ENCODE results near the gene ITPK1.
"Not testable (repeated sequence)": the region's sequence is repeated elsewhere in the genome, so short reads cannot be mapped to it uniquely, and the experiment has no call there.

DNA sequence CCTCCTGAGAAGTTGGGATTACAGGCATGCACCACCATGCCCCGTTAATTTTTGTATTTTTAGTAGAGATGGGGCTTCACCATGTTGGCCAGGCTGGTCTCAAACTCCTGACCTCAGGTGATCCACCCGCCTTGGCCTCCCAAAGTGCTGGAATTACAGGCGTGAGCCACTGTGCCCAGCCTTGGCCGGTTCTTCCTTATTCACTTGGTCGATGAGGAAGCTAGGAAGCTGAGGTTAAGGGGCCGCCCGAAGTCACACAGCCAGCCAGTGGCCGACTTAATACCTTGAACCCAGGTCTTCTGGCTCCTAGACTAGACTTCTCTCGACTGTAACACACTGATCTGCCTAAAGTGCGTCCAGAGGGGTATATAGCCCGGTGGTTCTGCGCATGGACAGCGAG is 20.8 kb upstream of the ITPK1 start:
- not testable (repeated sequence) for TF ChIP-seq EZH2phosphoT487 (IDR thresholded peaks at IDR 0.05; ENCODE audit: unreplicated experiment); CREB1 (CRISPR knock-in tag; IDR thresholded peaks at IDR 0.05; ENCODE audit: low read depth); EZH2 (IDR thresholded peaks at IDR 0.05; ENCODE audit: low read depth, unreplicated experiment); POLR2AphosphoS5 (IDR thresholded peaks at IDR 0.05; ENCODE audit: low read depth); JUNB (IDR thresholded peaks at IDR 0.05; ENCODE audit: unreplicated experiment); NANOG (IDR thresholded peaks at IDR 0.05; ENCODE audit: borderline replicate concordance)
- TF ChIP-seq, protein P1, sequence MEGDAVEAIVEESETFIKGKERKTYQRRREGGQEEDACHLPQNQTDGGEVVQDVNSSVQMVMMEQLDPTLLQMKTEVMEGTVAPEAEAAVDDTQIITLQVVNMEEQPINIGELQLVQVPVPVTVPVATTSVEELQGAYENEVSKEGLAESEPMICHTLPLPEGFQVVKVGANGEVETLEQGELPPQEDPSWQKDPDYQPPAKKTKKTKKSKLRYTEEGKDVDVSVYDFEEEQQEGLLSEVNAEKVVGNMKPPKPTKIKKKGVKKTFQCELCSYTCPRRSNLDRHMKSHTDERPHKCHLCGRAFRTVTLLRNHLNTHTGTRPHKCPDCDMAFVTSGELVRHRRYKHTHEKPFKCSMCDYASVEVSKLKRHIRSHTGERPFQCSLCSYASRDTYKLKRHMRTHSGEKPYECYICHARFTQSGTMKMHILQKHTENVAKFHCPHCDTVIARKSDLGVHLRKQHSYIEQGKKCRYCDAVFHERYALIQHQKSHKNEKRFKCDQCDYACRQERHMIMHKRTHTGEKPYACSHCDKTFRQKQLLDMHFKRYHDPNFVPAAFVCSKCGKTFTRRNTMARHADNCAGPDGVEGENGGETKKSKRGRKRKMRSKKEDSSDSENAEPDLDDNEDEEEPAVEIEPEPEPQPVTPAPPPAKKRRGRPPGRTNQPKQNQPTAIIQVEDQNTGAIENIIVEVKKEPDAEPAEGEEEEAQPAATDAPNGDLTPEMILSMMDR (conservative IDR thresholded peaks at IDR 0.05; ENCODE audit: low read depth in 2 of 2): not testable (repeated sequence)
- TF ChIP-seq, protein P2, sequence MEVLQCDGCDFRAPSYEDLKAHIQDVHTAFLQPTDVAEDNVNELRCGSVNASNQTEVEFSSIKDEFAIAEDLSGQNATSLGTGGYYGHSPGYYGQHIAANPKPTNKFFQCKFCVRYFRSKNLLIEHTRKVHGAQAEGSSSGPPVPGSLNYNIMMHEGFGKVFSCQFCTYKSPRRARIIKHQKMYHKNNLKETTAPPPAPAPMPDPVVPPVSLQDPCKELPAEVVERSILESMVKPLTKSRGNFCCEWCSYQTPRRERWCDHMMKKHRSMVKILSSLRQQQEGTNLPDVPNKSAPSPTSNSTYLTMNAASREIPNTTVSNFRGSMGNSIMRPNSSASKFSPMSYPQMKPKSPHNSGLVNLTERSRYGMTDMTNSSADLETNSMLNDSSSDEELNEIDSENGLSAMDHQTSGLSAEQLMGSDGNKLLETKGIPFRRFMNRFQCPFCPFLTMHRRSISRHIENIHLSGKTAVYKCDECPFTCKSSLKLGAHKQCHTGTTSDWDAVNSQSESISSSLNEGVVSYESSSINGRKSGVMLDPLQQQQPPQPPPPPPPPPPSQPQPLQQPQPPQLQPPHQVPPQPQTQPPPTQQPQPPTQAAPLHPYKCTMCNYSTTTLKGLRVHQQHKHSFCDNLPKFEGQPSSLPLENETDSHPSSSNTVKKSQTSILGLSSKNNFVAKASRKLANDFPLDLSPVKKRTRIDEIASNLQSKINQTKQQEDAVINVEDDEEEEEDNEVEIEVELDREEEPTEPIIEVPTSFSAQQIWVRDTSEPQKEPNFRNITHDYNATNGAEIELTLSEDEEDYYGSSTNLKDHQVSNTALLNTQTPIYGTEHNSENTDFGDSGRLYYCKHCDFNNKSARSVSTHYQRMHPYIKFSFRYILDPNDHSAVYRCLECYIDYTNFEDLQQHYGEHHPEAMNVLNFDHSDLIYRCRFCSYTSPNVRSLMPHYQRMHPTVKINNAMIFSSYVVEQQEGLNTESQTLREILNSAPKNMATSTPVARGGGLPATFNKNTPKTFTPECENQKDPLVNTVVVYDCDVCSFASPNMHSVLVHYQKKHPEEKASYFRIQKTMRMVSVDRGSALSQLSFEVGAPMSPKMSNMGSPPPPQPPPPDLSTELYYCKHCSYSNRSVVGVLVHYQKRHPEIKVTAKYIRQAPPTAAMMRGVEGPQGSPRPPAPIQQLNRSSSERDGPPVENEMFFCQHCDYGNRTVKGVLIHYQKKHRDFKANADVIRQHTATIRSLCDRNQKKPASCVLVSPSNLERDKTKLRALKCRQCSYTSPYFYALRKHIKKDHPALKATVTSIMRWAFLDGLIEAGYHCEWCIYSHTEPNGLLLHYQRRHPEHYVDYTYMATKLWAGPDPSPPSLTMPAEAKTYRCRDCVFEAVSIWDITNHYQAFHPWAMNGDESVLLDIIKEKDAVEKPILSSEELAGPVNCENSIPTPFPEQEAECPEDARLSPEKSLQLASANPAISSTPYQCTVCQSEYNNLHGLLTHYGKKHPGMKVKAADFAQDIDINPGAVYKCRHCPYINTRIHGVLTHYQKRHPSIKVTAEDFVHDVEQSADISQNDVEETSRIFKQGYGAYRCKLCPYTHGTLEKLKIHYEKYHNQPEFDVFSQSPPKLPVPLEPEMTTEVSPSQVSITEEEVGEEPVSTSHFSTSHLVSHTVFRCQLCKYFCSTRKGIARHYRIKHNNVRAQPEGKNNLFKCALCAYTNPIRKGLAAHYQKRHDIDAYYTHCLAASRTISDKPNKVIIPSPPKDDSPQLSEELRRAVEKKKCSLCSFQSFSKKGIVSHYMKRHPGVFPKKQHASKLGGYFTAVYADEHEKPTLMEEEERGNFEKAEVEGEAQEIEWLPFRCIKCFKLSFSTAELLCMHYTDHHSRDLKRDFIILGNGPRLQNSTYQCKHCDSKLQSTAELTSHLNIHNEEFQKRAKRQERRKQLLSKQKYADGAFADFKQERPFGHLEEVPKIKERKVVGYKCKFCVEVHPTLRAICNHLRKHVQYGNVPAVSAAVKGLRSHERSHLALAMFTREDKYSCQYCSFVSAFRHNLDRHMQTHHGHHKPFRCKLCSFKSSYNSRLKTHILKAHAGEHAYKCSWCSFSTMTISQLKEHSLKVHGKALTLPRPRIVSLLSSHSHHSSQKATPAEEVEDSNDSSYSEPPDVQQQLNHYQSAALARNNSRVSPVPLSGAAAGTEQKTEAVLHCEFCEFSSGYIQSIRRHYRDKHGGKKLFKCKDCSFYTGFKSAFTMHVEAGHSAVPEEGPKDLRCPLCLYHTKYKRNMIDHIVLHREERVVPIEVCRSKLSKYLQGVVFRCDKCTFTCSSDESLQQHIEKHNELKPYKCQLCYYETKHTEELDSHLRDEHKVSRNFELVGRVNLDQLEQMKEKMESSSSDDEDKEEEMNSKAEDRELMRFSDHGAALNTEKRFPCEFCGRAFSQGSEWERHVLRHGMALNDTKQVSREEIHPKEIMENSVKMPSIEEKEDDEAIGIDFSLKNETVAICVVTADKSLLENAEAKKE (CRISPR knock-in tag; IDR thresholded peaks at IDR 0.05): not testable (repeated sequence)
- TF ChIP-seq, protein P3, sequence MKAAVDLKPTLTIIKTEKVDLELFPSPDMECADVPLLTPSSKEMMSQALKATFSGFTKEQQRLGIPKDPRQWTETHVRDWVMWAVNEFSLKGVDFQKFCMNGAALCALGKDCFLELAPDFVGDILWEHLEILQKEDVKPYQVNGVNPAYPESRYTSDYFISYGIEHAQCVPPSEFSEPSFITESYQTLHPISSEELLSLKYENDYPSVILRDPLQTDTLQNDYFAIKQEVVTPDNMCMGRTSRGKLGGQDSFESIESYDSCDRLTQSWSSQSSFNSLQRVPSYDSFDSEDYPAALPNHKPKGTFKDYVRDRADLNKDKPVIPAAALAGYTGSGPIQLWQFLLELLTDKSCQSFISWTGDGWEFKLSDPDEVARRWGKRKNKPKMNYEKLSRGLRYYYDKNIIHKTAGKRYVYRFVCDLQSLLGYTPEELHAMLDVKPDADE (IDR thresholded peaks at IDR 0.05): not testable (repeated sequence)
- TF ChIP-seq, protein P4, sequence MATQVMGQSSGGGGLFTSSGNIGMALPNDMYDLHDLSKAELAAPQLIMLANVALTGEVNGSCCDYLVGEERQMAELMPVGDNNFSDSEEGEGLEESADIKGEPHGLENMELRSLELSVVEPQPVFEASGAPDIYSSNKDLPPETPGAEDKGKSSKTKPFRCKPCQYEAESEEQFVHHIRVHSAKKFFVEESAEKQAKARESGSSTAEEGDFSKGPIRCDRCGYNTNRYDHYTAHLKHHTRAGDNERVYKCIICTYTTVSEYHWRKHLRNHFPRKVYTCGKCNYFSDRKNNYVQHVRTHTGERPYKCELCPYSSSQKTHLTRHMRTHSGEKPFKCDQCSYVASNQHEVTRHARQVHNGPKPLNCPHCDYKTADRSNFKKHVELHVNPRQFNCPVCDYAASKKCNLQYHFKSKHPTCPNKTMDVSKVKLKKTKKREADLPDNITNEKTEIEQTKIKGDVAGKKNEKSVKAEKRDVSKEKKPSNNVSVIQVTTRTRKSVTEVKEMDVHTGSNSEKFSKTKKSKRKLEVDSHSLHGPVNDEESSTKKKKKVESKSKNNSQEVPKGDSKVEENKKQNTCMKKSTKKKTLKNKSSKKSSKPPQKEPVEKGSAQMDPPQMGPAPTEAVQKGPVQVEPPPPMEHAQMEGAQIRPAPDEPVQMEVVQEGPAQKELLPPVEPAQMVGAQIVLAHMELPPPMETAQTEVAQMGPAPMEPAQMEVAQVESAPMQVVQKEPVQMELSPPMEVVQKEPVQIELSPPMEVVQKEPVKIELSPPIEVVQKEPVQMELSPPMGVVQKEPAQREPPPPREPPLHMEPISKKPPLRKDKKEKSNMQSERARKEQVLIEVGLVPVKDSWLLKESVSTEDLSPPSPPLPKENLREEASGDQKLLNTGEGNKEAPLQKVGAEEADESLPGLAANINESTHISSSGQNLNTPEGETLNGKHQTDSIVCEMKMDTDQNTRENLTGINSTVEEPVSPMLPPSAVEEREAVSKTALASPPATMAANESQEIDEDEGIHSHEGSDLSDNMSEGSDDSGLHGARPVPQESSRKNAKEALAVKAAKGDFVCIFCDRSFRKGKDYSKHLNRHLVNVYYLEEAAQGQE (IDR thresholded peaks at IDR 0.05; ENCODE audit: unreplicated experiment): not testable (repeated sequence)

Data from GM23338 (cell line).